Hepatocyte (in vitro differentiated cells): ENCODE measurements around the gene TSPAN9. TPM values are rescaled to one million over a fixed set of nuclear protein-coding genes. Genes with fewer than 3 reads are reported as not detected.

ENCODE experiments used
- DNase-seq: peaks from one replicate; pipeline ENCODE4 v3.0.0-alpha.2; 2016; ENCODE audit warnings: low spot score
- H2AFZ ChIP-seq: fragments of 200-600 bp; sonication (generic); 2 replicates; pipeline ENCODE4 v1.6.0; 2016; ENCODE audit warnings: antibody characterized with exemption, mild to moderate bottlenecking
- H3K27ac ChIP-seq: fragments of 200-600 bp; sonication (generic); 2 replicates; pipeline ENCODE4 v1.5.1; 2016; ENCODE audit warnings: mild to moderate bottlenecking
- H3K27me3 ChIP-seq: fragments of 200-600 bp; sonication (generic); 2 replicates; pipeline ENCODE4 v1.6.1; 2016
- H3K36me3 ChIP-seq: fragments of 200-600 bp; sonication (generic); replicated peaks from 2 replicates; pipeline ENCODE4 v1.5.1; 2016; ENCODE audit warnings: low read depth; ENCODE audit not compliant: insufficient read depth
- H3K4me1 ChIP-seq: fragments of 200-600 bp; sonication (generic); 2 replicates; pipeline ENCODE4 v1.5.1; 2016; ENCODE audit warnings: mild to moderate bottlenecking, moderate library complexity; ENCODE audit not compliant: insufficient read depth
- H3K4me2 ChIP-seq: fragments of 200-600 bp; sonication (generic); 2 replicates; pipeline ENCODE4 v1.6.0; 2016
- H3K4me3 ChIP-seq: fragments of 200-600 bp; sonication (generic); 2 replicates; pipeline ENCODE4 v1.5.1; 2016; ENCODE audit warnings: mild to moderate bottlenecking
- H3K79me2 ChIP-seq: fragments of 200-600 bp; sonication (generic); 2 replicates; pipeline ENCODE4 v1.6.0; 2017; ENCODE audit warnings: mild to moderate bottlenecking
- H3K9me2 ChIP-seq: fragments of 200-600 bp; sonication (generic); replicated peaks from 2 replicates; pipeline ENCODE4 v1.6.0; 2017; ENCODE audit warnings: mild to moderate bottlenecking; ENCODE audit not compliant: insufficient read depth
- H3K9me3 ChIP-seq: fragments of 200-600 bp; sonication (generic); 2 replicates; pipeline ENCODE4 v1.5.1; 2016; ENCODE audit warnings: low read depth, mild to moderate bottlenecking
- H4K20me1 ChIP-seq: fragments of 200-600 bp; sonication (generic); 2 replicates; pipeline ENCODE4 v1.6.0; 2016; ENCODE audit warnings: mild to moderate bottlenecking; ENCODE audit not compliant: insufficient read depth, poor library complexity, severe bottlenecking
- CTCF ChIP-seq: fragments of 200-600 bp; sonication (generic); IDR thresholded peaks from 2 replicates; pipeline ENCODE4 v1.5.1; 2016; ENCODE audit warnings: antibody characterized with exemption, mild to moderate bottlenecking; ENCODE audit not compliant: poor library complexity
- EZH2 ChIP-seq: fragments of 200-600 bp; sonication (generic); IDR thresholded peaks from 2 replicates; pipeline ENCODE4 v1.6.1; 2016; ENCODE audit warnings: antibody characterized with exemption, mild to moderate bottlenecking, borderline replicate concordance
- EZH2phosphoT487 ChIP-seq: fragments of 200-600 bp; sonication (generic); IDR thresholded peaks from one replicate; pipeline ENCODE4 v1.6.1; 2018; ENCODE audit warnings: antibody characterized with exemption, mild to moderate bottlenecking, low read depth, moderate library complexity; ENCODE audit not compliant: unreplicated experiment, severe bottlenecking
- WGBS: methylation state at CpG from one replicate; pipeline ENCODE4 v1.1.6; 2016; ENCODE audit warnings: low lambda C conversion rate; ENCODE audit errors: missing lambda C conversion rate; 5-methylcytosine and 5-hydroxymethylcytosine counted together
- polyA plus RNA-seq: library from polyadenylated mRNA; unstranded; fragments of >200 nt; fragmentation: Nextera tagmentation; extraction: Ambion mirVana; gene quantifications from 2 replicates; pipeline ENCODE4 v1.2.1, GENCODE V29; 2016
- total RNA-seq: library from RNA; depleted of rRNA; stranded (reverse); fragments of >200 nt; gene quantifications from 2 replicates; pipeline ENCODE4 v1.2.3, GENCODE V29; 2014

TSPAN9 gene
- total and polyA plus RNA-seq, 2 experiments from 2014 or later, result 16.6 to 38.6 TPM

GRCh38 chr12:3332188-3332587, 255.0 kb downstream of the TSPAN9 start:
- no peaks in the 10 kb centered on the region for H3K4me1 ChIP-seq
- no peak overlapping the region for H3K4me3 ChIP-seq
- no peaks in the 10 kb centered on the region for H3K79me2 ChIP-seq
- WGBS, result 80% methylated on average over 3 of the region's 3 CpGs
- no peak overlapping the region for H3K27ac ChIP-seq
- H4K20me1 ChIP-seq, result no peaks in the 10 kb centered on the region
- no peak overlapping the region for H3K4me2 ChIP-seq
- H3K9me3 ChIP-seq, result no peaks in the 10 kb centered on the region
- H3K36me3 ChIP-seq, result no peaks in the 10 kb centered on the region
- DNase-seq, result no peak
- peaks cover 6% of the 10 kb centered on the region for H3K27me3 ChIP-seq
- H2AFZ ChIP-seq, result no peak overlapping the region
- TF ChIP-seq EZH2 (no peak), CTCF (no peak), EZH2phosphoT487 (no peak)
- no peaks in the 10 kb centered on the region for H3K9me2 ChIP-seq

GRCh38 chr12:3333583-3333982, 256.4 kb downstream of the TSPAN9 start:
- peak; percentile 30 for DNase-seq
- H3K4me1 ChIP-seq, result no peaks in the 10 kb centered on the region
- H3K27ac ChIP-seq, result no peak overlapping the region
- H3K79me2 ChIP-seq, result no peaks in the 10 kb centered on the region
- H3K27me3 ChIP-seq, result peaks cover 9% of the 10 kb centered on the region
- H3K9me2 ChIP-seq, result no peaks in the 10 kb centered on the region
- TF ChIP-seq CTCF, result no peak
- TF ChIP-seq EZH2phosphoT487, result no peak
- TF ChIP-seq EZH2, result no peak
- H3K4me2 ChIP-seq, result no peak overlapping the region
- no peaks in the 10 kb centered on the region for H4K20me1 ChIP-seq
- no peak overlapping the region for H2AFZ ChIP-seq
- 42% methylated on average over 10 of the region's 10 CpGs for WGBS
- H3K4me3 ChIP-seq, result no peak overlapping the region
- no peaks in the 10 kb centered on the region for H3K9me3 ChIP-seq
- no peaks in the 10 kb centered on the region for H3K36me3 ChIP-seq

GRCh38 chr12:3333991-3334391, 256.8 kb downstream of the TSPAN9 start:
- 87% methylated on average over 9 of the region's 9 CpGs for WGBS
- Histone ChIP-seq H2AFZ (no peak overlapping the region), H3K27ac (no peak overlapping the region), H3K9me3 (no peaks in the 10 kb centered on the region), H3K9me2 (no peaks in the 10 kb centered on the region), H3K79me2 (no peaks in the 10 kb centered on the region), H3K36me3 (no peaks in the 10 kb centered on the region), H4K20me1 (no peaks in the 10 kb centered on the region), H3K4me1 (no peaks in the 10 kb centered on the region), H3K4me3 (no peak overlapping the region), H3K4me2 (no peak overlapping the region), H3K27me3 (peaks cover 9% of the 10 kb centered on the region)
- TF ChIP-seq CTCF, result no peak
- no peak for TF ChIP-seq EZH2
- no peak for TF ChIP-seq EZH2phosphoT487
- DNase-seq, result no peak

GRCh38 chr12:3335078-3335487, 257.9 kb downstream of the TSPAN9 start:
- H3K4me1 ChIP-seq, result no peaks in the 10 kb centered on the region
- H3K36me3 ChIP-seq, result no peaks in the 10 kb centered on the region
- H3K79me2 ChIP-seq, result no peaks in the 10 kb centered on the region
- 89% methylated on average over 8 of the region's 8 CpGs for WGBS
- DNase-seq, result peak; percentile 17
- H3K9me3 ChIP-seq, result no peaks in the 10 kb centered on the region
- H3K4me3 ChIP-seq, result no peak overlapping the region
- no peak overlapping the region for H3K4me2 ChIP-seq
- peaks cover 9% of the 10 kb centered on the region for H3K27me3 ChIP-seq
- no peaks in the 10 kb centered on the region for H4K20me1 ChIP-seq
- H3K27ac ChIP-seq, result no peak overlapping the region
- H3K9me2 ChIP-seq, result no peaks in the 10 kb centered on the region
- no peak for TF ChIP-seq EZH2phosphoT487
- TF ChIP-seq EZH2, result no peak
- TF ChIP-seq CTCF, result no peak
- no peak overlapping the region for H2AFZ ChIP-seq
